WTC11 (cell line): ENCODE data around the gene PROSER2. TPM values are rescaled to one million over a fixed set of nuclear protein-coding genes. Genes with fewer than 3 reads are reported as not detected.
A peak's percentile ranks its signal among the peaks of the same experiment; 100 is the strongest.

Experiments used
- ATAC-seq: fragments of 200-7000 bp; cut with Tn5 transposase; 2 replicates; pipeline ENCODE4 v1.10.0; 2021; ENCODE audit warnings: mild to moderate bottlenecking, moderate library complexity
- CTCF ChIA-PET: fragments of 300-600 bp; sonication (Branson Sonifier 250); formaldehyde crosslinking; loops from one replicate; lab custom pipeline; 2021; ENCODE audit warnings: antibody characterized with exemption; lab: Charles Lee
- POLR2A ChIA-PET: fragments of 350-600 bp; sonication (Branson Sonifier 250); formaldehyde crosslinking; loops from one replicate; lab custom pipeline; 2021; ENCODE audit warnings: antibody characterized with exemption; lab: Charles Lee
- DNase-seq: peaks from one replicate; pipeline ENCODE4 v3.0.0; 2021; ENCODE audit warnings: low spot score
- H3K27ac Mint-ChIP-seq: 2 replicates; pipeline ENCODE4 v1.8.0; 2021; ENCODE audit warnings: mixed read lengths
- H3K27me3 Mint-ChIP-seq: 2 replicates; pipeline ENCODE4 v1.8.0; 2021; ENCODE audit warnings: low read depth, mild to moderate bottlenecking, moderate library complexity, mixed read lengths
- H3K36me3 Mint-ChIP-seq: 2 replicates; pipeline ENCODE4 v1.8.0; 2021; ENCODE audit warnings: mixed read lengths
- H3K4me1 Mint-ChIP-seq: 2 replicates; pipeline ENCODE4 v1.8.0; 2022; ENCODE audit warnings: mixed read lengths
- H3K4me3 Mint-ChIP-seq: 2 replicates; pipeline ENCODE4 v1.8.0; 2021; ENCODE audit warnings: mild to moderate bottlenecking, moderate library complexity, mixed read lengths
- H3K9me3 Mint-ChIP-seq: 2 replicates; pipeline ENCODE4 v1.8.0; 2021; ENCODE audit warnings: mixed read lengths
- CBFB ChIP-seq: sonication (generic); formaldehyde crosslinking; IDR thresholded peaks from 2 replicates; pipeline ENCODE4 v1.8.1; 2022; ENCODE audit warnings: mild to moderate bottlenecking, low read depth, missing genetic modification reagents
- CDX4 ChIP-seq: fragments of 250-450 bp; sonication (Bioruptor Pico); IDR thresholded peaks from 2 replicates; pipeline ENCODE4 v1.9.0; 2021; ENCODE audit warnings: moderate library complexity, mild to moderate bottlenecking, inconsistent platforms, borderline replicate concordance
- E2F4 ChIP-seq: sonication (generic); formaldehyde crosslinking; IDR thresholded peaks from 2 replicates; pipeline ENCODE4 v1.8.1; 2022; ENCODE audit warnings: low read depth, mild to moderate bottlenecking, moderate library complexity, missing genetic modification reagents, borderline replicate concordance
- ERG ChIP-seq: fragments of 250-450 bp; sonication (Bioruptor Pico); IDR thresholded peaks from 2 replicates; pipeline ENCODE4 v1.8.0; 2021; ENCODE audit warnings: mild to moderate bottlenecking
- GABPB1 ChIP-seq: sonication (generic); formaldehyde crosslinking; IDR thresholded peaks from 2 replicates; pipeline ENCODE4 v1.8.1; 2023; ENCODE audit warnings: mild to moderate bottlenecking, missing genetic modification reagents
- JAZF1 ChIP-seq: fragments of 250-450 bp; sonication (Bioruptor Pico); IDR thresholded peaks from 2 replicates; pipeline ENCODE4 v1.9.0; 2021; ENCODE audit warnings: moderate library complexity, mild to moderate bottlenecking, inconsistent platforms
- JUN ChIP-seq: sonication (generic); formaldehyde crosslinking; IDR thresholded peaks from 2 replicates; pipeline ENCODE4 v1.8.0; 2023; ENCODE audit warnings: mild to moderate bottlenecking, missing genetic modification reagents
- MAX ChIP-seq: sonication (generic); formaldehyde crosslinking; IDR thresholded peaks from 2 replicates; pipeline ENCODE4 v1.8.0; 2022; ENCODE audit warnings: mild to moderate bottlenecking, missing genetic modification reagents
- MLX ChIP-seq: sonication (generic); formaldehyde crosslinking; IDR thresholded peaks from 2 replicates; pipeline ENCODE4 v1.8.1; 2023; ENCODE audit warnings: mild to moderate bottlenecking, missing genetic modification reagents, moderate library complexity
- MYBL2 ChIP-seq: sonication (generic); formaldehyde crosslinking; IDR thresholded peaks from 2 replicates; pipeline ENCODE4 v1.8.1; 2023; ENCODE audit warnings: mild to moderate bottlenecking, moderate library complexity, missing genetic modification reagents
- NFATC4 ChIP-seq: fragments of 250-450 bp; sonication (Bioruptor Pico); IDR thresholded peaks from 2 replicates; pipeline ENCODE4 v1.9.0; 2021; ENCODE audit warnings: mild to moderate bottlenecking
- NFE2L1 ChIP-seq: sonication (generic); formaldehyde crosslinking; IDR thresholded peaks from 2 replicates; pipeline ENCODE4 v1.8.1; 2023; ENCODE audit warnings: missing genetic modification reagents
- NFYB ChIP-seq: sonication (generic); formaldehyde crosslinking; conservative IDR thresholded peaks from 2 replicates; pipeline ENCODE4 v1.8.0; 2022; ENCODE audit warnings: low read depth, missing genetic modification reagents
- SP1 ChIP-seq: sonication (generic); formaldehyde crosslinking; conservative IDR thresholded peaks from 2 replicates; pipeline ENCODE4 v1.8.1; 2022; ENCODE audit warnings: missing genetic modification reagents
- STAT6 ChIP-seq: sonication (generic); formaldehyde crosslinking; conservative IDR thresholded peaks from 2 replicates; pipeline ENCODE4 v1.8.1; 2023; ENCODE audit warnings: mild to moderate bottlenecking, low read depth, missing genetic modification reagents, moderate library complexity
- TP53 ChIP-seq: sonication (generic); formaldehyde crosslinking; IDR thresholded peaks from 2 replicates; pipeline ENCODE4 v1.8.1; 2023; ENCODE audit warnings: mild to moderate bottlenecking, missing genetic modification reagents
- ZBTB43 ChIP-seq: sonication (generic); formaldehyde crosslinking; IDR thresholded peaks from 2 replicates; pipeline ENCODE4 v1.8.1; 2023; ENCODE audit warnings: mild to moderate bottlenecking, missing genetic modification reagents
- ZNF138 ChIP-seq: sonication (generic); formaldehyde crosslinking; conservative IDR thresholded peaks from 2 replicates; pipeline ENCODE4 v1.8.1; 2022; ENCODE audit warnings: mild to moderate bottlenecking, moderate library complexity, missing genetic modification reagents
- ZNF317 ChIP-seq: sonication (generic); formaldehyde crosslinking; IDR thresholded peaks from 2 replicates; pipeline ENCODE4 v1.8.1; 2023; ENCODE audit warnings: low read depth, mild to moderate bottlenecking, moderate library complexity, missing genetic modification reagents, borderline replicate concordance
- ZNF512 ChIP-seq: sonication (generic); formaldehyde crosslinking; IDR thresholded peaks from 2 replicates; pipeline ENCODE4 v1.8.1; 2022; ENCODE audit warnings: missing genetic modification reagents, borderline replicate concordance
- ZSCAN18 ChIP-seq: fragments of 250-450 bp; sonication (Bioruptor Pico); IDR thresholded peaks from 2 replicates; pipeline ENCODE4 v2.1.2; 2022; ENCODE audit warnings: mild to moderate bottlenecking, moderate library complexity
- total RNA-seq: library from RNA; stranded (reverse); gene quantifications from 3 replicates; pipeline ENCODE4 v1.2.3, GENCODE V29; 2021

Gene PROSER2
- total RNA-seq, 1 experiment from 2014 or later: 8.5 TPM

GRCh38 chr10:11831520-11831951, 8.4 kb downstream of the PROSER2 start:
- ATAC-seq (no peak), DNase-seq (no peak)
- POLR2A ChIA-PET: no interaction called here
- CTCF ChIA-PET: interaction anchor here (1.5 to 2.4 kb wide), 3 partner anchors 22 to 49 kb away, joined by 4 to 9 read pairs (median 7); no protein-coding TSS in a partner anchor
- TF ChIP-seq GABPB1 (CRISPR knock-in tag) (peak; percentile 98), CBFB (no peak), MYBL2 (CRISPR knock-in tag) (no peak), MAX (CRISPR knock-in tag) (no peak)
- TF ChIP-seq, all 79 proteins: peak for 1
- H3K4me3 Mint-ChIP-seq: no peak overlapping the region
- H3K27ac Mint-ChIP-seq: peak overlapping the region; percentile 33
- peaks cover 27% of the 10 kb centered on the region for H3K4me1 Mint-ChIP-seq
- H3K36me3 Mint-ChIP-seq: no peaks in the 10 kb centered on the region
- no peaks in the 10 kb centered on the region for H3K27me3 Mint-ChIP-seq
- H3K9me3 Mint-ChIP-seq: no peaks in the 10 kb centered on the region

- Mint-ChIP-seq H3K27ac (no peak overlapping the region), H3K27me3 (no peaks in the 10 kb centered on the region), H3K9me3 (no peaks in the 10 kb centered on the region), H3K36me3 (no peaks in the 10 kb centered on the region), H3K4me3 (no peak overlapping the region), H3K4me1 (peaks cover 27% of the 10 kb centered on the region)
- ChIA-PET CTCF (interaction anchor here (2.0 kb wide), 1 partner anchor 21 kb away, joined by 9 read pairs; no protein-coding TSS in a partner anchor), POLR2A (no interaction called here)
- TF ChIP-seq TP53 (CRISPR knock-in tag) (no peak), JAZF1 (CRISPR knock-in tag) (no peak), ZBTB43 (CRISPR knock-in tag) (no peak), ERG (CRISPR knock-in tag) (no peak), STAT6 (CRISPR knock-in tag) (no peak), MLX (CRISPR knock-in tag) (no peak), JUN (CRISPR knock-in tag) (no peak), SP1 (no peak)
- ATAC-seq (no peak), DNase-seq (no peak)
Measured at GRCh38 chr10:11832042-11832441, 8.9 kb downstream of the PROSER2 start.

GRCh38 chr10:11835061-11835460, 11.9 kb downstream of the PROSER2 start:
- Mint-ChIP-seq H3K27ac (0 out of 2 replicates have a peak overlapping the region, but pooled peaks have one; percentile 46), H3K36me3 (no peaks in the 10 kb centered on the region), H3K27me3 (no peaks in the 10 kb centered on the region), H3K9me3 (no peaks in the 10 kb centered on the region), H3K4me1 (peaks cover 18% of the 10 kb centered on the region), H3K4me3 (no peak overlapping the region)
- DNase-seq (no peak), ATAC-seq (no peak)
- ChIA-PET POLR2A (interaction anchor here (0.6 kb wide), 1 partner anchor 10 kb away, joined by 5 read pairs; no protein-coding TSS in a partner anchor), CTCF (no interaction called here)
- TF ChIP-seq ZSCAN18 (no peak), ZNF512 (no peak), E2F4 (CRISPR knock-in tag) (no peak), ZNF317 (CRISPR knock-in tag) (no peak), NFYB (CRISPR knock-in tag) (no peak), TP53 (CRISPR knock-in tag) (no peak), NFE2L1 (CRISPR knock-in tag) (no peak), CDX4 (no peak), ZNF138 (no peak), GABPB1 (CRISPR knock-in tag) (no peak), NFATC4 (no peak)
